Neuronal stem cell (in vitro differentiated cells): ENCODE measurements around the gene ARL13A.

ENCODE experiments used
- DNase-seq: peaks from one replicate; pipeline ENCODE4 v3.0.0-alpha.2; 2013; ENCODE audit warnings: low spot score
- H2AFZ ChIP-seq: one replicate; pipeline ENCODE4 v1.6.1; 2013; ENCODE audit warnings: mild to moderate bottlenecking, low read length, inconsistent platforms
- H2AK5ac ChIP-seq: 2 replicates; pipeline ENCODE4 v1.6.1; 2013; ENCODE audit warnings: low read depth, mild to moderate bottlenecking, inconsistent platforms, low read length, moderate library complexity, mixed read lengths
- H2BK120ac ChIP-seq: 2 replicates; pipeline ENCODE4 v1.6.1; 2013; ENCODE audit warnings: low read depth, mild to moderate bottlenecking, inconsistent platforms, low read length, moderate library complexity, mixed read lengths
- H2BK12ac ChIP-seq: one replicate; pipeline ENCODE4 v1.6.1; 2013; ENCODE audit warnings: low read length, inconsistent platforms
- H2BK15ac ChIP-seq: 2 replicates; pipeline ENCODE4 v1.6.1; 2013; ENCODE audit warnings: mild to moderate bottlenecking, low read length, inconsistent platforms, mixed read lengths
- H2BK5ac ChIP-seq: one replicate; pipeline ENCODE4 v1.6.1; 2013; ENCODE audit warnings: inconsistent platforms, mild to moderate bottlenecking, low read length, moderate library complexity
- H3K14ac ChIP-seq: one replicate; pipeline ENCODE4 v1.6.1; 2013; ENCODE audit warnings: low read length, inconsistent platforms
- H3K18ac ChIP-seq: 2 replicates; pipeline ENCODE4 v1.6.1; 2013; ENCODE audit warnings: low read length, inconsistent platforms
- H3K23ac ChIP-seq: 2 replicates; pipeline ENCODE4 v1.6.1; 2013; ENCODE audit warnings: low read depth, mild to moderate bottlenecking, mixed read lengths, low read length, inconsistent platforms; ENCODE audit not compliant: poor library complexity
- H3K27ac ChIP-seq: replicated peaks from 3 replicates; pipeline ENCODE4 v1.5.1; 2013; ENCODE audit warnings: low read length, inconsistent platforms
- H3K27me3 ChIP-seq, 3 experiments: 2 replicates each; pipeline ENCODE4 v1.6.1; 2013; ENCODE audit warnings: low read length in 3 of 3, mild to moderate bottlenecking in 2 of 3, inconsistent platforms in 1 of 3, low read depth in 1 of 3, mixed read lengths in 1 of 3, moderate library complexity in 1 of 3; ENCODE audit not compliant: control insufficient read depth in 3 of 3, insufficient read depth in 3 of 3
- H3K36me3 ChIP-seq, 2 donors: replicated peaks in 1 of 2; 2 replicates each; pipeline ENCODE4 v1.6.1; 2013; ENCODE audit warnings: low read length in 2 of 2; ENCODE audit not compliant: control insufficient read depth in 2 of 2, insufficient read depth in 2 of 2
- H3K4ac ChIP-seq: 2 replicates; pipeline ENCODE4 v1.6.1; 2013; ENCODE audit warnings: inconsistent platforms, mild to moderate bottlenecking, low read length, moderate library complexity
- H3K4me1 ChIP-seq, 2 donors: 1 replicate in 1 of 2; 2 replicates in 1 of 2; pipeline ENCODE4 v1.6.1; 2013; ENCODE audit warnings: low read length in 2 of 2, low read depth in 1 of 2; ENCODE audit not compliant: control insufficient read depth in 2 of 2, insufficient read depth in 1 of 2
- H3K4me2 ChIP-seq: one replicate; pipeline ENCODE4 v1.6.1; 2013; ENCODE audit warnings: mild to moderate bottlenecking, low read length, inconsistent platforms; ENCODE audit not compliant: insufficient read depth, poor library complexity, severe bottlenecking
- H3K4me3 ChIP-seq, 2 donors: 2 replicates each; pipeline ENCODE4 v1.5.1; 2013; ENCODE audit warnings: low read length in 2 of 2, mild to moderate bottlenecking in 2 of 2, inconsistent platforms in 1 of 2, moderate library complexity in 1 of 2
- H3K79me1 ChIP-seq: one replicate; pipeline ENCODE4 v1.6.1; 2013; ENCODE audit warnings: low read depth, mild to moderate bottlenecking, inconsistent platforms, low read length, moderate library complexity
- H3K9ac ChIP-seq: one replicate; pipeline ENCODE4 v1.6.1; 2013; ENCODE audit warnings: mild to moderate bottlenecking, low read depth, low read length, inconsistent platforms; ENCODE audit not compliant: poor library complexity
- H3K9me3 ChIP-seq, 2 donors: replicated peaks in 1 of 2; 2 replicates each; pipeline versions ENCODE3 to v1.6.1; 2013; ENCODE audit warnings: low read length in 2 of 2, mild to moderate bottlenecking in 2 of 2, inconsistent platforms in 1 of 2, low read depth in 1 of 2, mixed read lengths in 1 of 2, moderate library complexity in 1 of 2; ENCODE audit not compliant: control insufficient read depth in 2 of 2, insufficient read depth in 1 of 2
- H4K8ac ChIP-seq: one replicate; pipeline ENCODE4 v1.6.1; 2013; ENCODE audit warnings: low read depth, mild to moderate bottlenecking, inconsistent platforms, low read length, moderate library complexity
- H4K91ac ChIP-seq: one replicate; pipeline ENCODE4 v1.6.1; 2013; ENCODE audit warnings: low read length, low read depth, mild to moderate bottlenecking, inconsistent platforms; ENCODE audit not compliant: poor library complexity
- WGBS, 2 donors: extraction: QIAGEN DNeasy Blood & Tissue Kit; methylation state at CpG; one replicate each; pipeline ENCODE4 v1.1.7; 2013; ENCODE audit warnings: missing lambda C conversion rate in 2 of 2, mixed read lengths in 1 of 2; ENCODE audit not compliant: insufficient read length in 2 of 2, insufficient replicate concordance in 1 of 2; ENCODE audit errors: extremely low coverage in 2 of 2; 5-methylcytosine and 5-hydroxymethylcytosine counted together

ARL13A gene

GRCh38 chrX:100984818-100985217, 15.3 kb downstream of the ARL13A start:
- no peak for DNase-seq
- Histone ChIP-seq H3K14ac (no peak overlapping the region), H4K91ac (no peak overlapping the region), H2AK5ac (no peak overlapping the region), H2BK15ac (no peak overlapping the region), H2AFZ (no peak overlapping the region), H3K27me3 (no peaks in the 10 kb centered on the region), H2BK5ac (no peak overlapping the region), H3K9me3 (no peaks in the 10 kb centered on the region), H3K36me3 (no peaks in the 10 kb centered on the region), H3K4me3 (no peak overlapping the region), H3K79me1 (no peaks in the 10 kb centered on the region), H3K4me2 (no peak overlapping the region), H3K18ac (no peak overlapping the region), H3K23ac (no peak overlapping the region), H2BK12ac (no peak overlapping the region), H3K27ac (no peak overlapping the region), H4K8ac (no peak overlapping the region), H3K9ac (no peak overlapping the region), H3K4me1 (no peaks in the 10 kb centered on the region), H2BK120ac (no peak overlapping the region), H3K4ac (no peak overlapping the region)

- Histone ChIP-seq H3K79me1 (no peaks in the 10 kb centered on the region), H3K23ac (no peak overlapping the region), H3K27me3 (no peaks in the 10 kb centered on the region), H3K9me3 (no peaks in the 10 kb centered on the region), H3K9ac (no peak overlapping the region), H2AK5ac (no peak overlapping the region), H2BK120ac (no peak overlapping the region), H3K4me2 (no peak overlapping the region), H3K18ac (no peak overlapping the region), H2BK5ac (no peak overlapping the region), H2BK12ac (no peak overlapping the region), H3K4ac (no peak overlapping the region), H4K8ac (no peak overlapping the region), H2AFZ (no peak overlapping the region), H2BK15ac (no peak overlapping the region), H3K14ac (no peak overlapping the region), H3K27ac (no peak overlapping the region), H3K36me3 (no peaks in the 10 kb centered on the region), H3K4me3 (no peak overlapping the region), H4K91ac (no peak overlapping the region), H3K4me1 (no peaks in the 10 kb centered on the region)
- no CpG with 5 or more reads among the region's 2 CpGs for WGBS, 2 donors
- no peak for DNase-seq
These were observed 20.6 kb downstream of the ARL13A start for GRCh38 chrX:100990139-100990538.

GRCh38 chrX:100994352-100995281, 25.1 kb downstream of the ARL13A start:
- Histone ChIP-seq H4K8ac (no peak overlapping the region), H3K14ac (no peak overlapping the region), H3K18ac (no peak overlapping the region), H2AFZ (no peak overlapping the region), H3K4me3 (no peak overlapping the region), H3K9me3 (no peaks in the 10 kb centered on the region), H3K27me3 (no peaks in the 10 kb centered on the region), H3K4me2 (no peak overlapping the region), H3K27ac (no peak overlapping the region), H3K79me1 (no peaks in the 10 kb centered on the region), H2BK12ac (no peak overlapping the region), H2AK5ac (no peak overlapping the region), H3K4ac (no peak overlapping the region), H3K36me3 (no peaks in the 10 kb centered on the region), H2BK15ac (no peak overlapping the region), H3K9ac (no peak overlapping the region), H2BK120ac (no peak overlapping the region), H4K91ac (no peak overlapping the region), H3K4me1 (no peaks in the 10 kb centered on the region), H2BK5ac (no peak overlapping the region), H3K23ac (no peak overlapping the region)
- DNase-seq: no peak
- no CpG with 5 or more reads among the region's 5 CpGs for WGBS, 2 donors

- no peak overlapping the region for H3K9ac ChIP-seq
- H2BK120ac ChIP-seq: no peak overlapping the region
- no peaks in the 10 kb centered on the region for H3K27me3 ChIP-seq
- H3K27ac ChIP-seq: no peak overlapping the region
- no peak overlapping the region for H2AFZ ChIP-seq
- H3K36me3 ChIP-seq: no peaks in the 10 kb centered on the region
- H3K23ac ChIP-seq: no peak overlapping the region
- H3K18ac ChIP-seq: no peak overlapping the region
- no peak overlapping the region for H2BK5ac ChIP-seq
- no peak for DNase-seq
- H3K79me1 ChIP-seq: no peaks in the 10 kb centered on the region
- H2AK5ac ChIP-seq: no peak overlapping the region
- H3K4me1 ChIP-seq: no peaks in the 10 kb centered on the region
- no CpG with 5 or more reads among the region's 5 CpGs for WGBS, 2 donors
- no peak overlapping the region for H3K4me3 ChIP-seq
- no peak overlapping the region for H2BK12ac ChIP-seq
- no peaks in the 10 kb centered on the region for H3K9me3 ChIP-seq
- no peak overlapping the region for H4K8ac ChIP-seq
- no peak overlapping the region for H2BK15ac ChIP-seq
- H3K4ac ChIP-seq: no peak overlapping the region
- H4K91ac ChIP-seq: no peak overlapping the region
- H3K14ac ChIP-seq: no peak overlapping the region
- H3K4me2 ChIP-seq: no peak overlapping the region
These were observed 26.0 kb downstream of the ARL13A start for GRCh38 chrX:100995469-100995868.
